ENCODE measurements around the gene R3HDM2.

Gene R3HDM2

GRCh38 chr12:57224973-57225679, 205.7 kb downstream of the R3HDM2 start:
- peak; percentile 59 for DNase-seq

- DNase-seq: no peak
These were observed 206.4 kb downstream of the R3HDM2 start for GRCh38 chr12:57224278-57224972.

GRCh38 chr12:57223191-57224165, 207.4 kb downstream of the R3HDM2 start:
- DNase-seq: no peak

GRCh38 chr12:57222286-57223190, 208.3 kb downstream of the R3HDM2 start:
- DNase-seq: no peak

GRCh38 chr12:57221169-57221917, 209.5 kb downstream of the R3HDM2 start:
- no peak for DNase-seq

GRCh38 chr12:57220770-57221168, 210.1 kb downstream of the R3HDM2 start:
- no peak for DNase-seq

- no peak for DNase-seq
These were observed 210.7 kb downstream of the R3HDM2 start for GRCh38 chr12:57219993-57220754.

- DNase-seq: no peak
These were observed 211.4 kb downstream of the R3HDM2 start for GRCh38 chr12:57219205-57219992.

GRCh38 chr12:57218030-57218853, 212.6 kb downstream of the R3HDM2 start:
- no peak for DNase-seq

GRCh38 chr12:57216921-57217879, 213.6 kb downstream of the R3HDM2 start:
- peak; percentile 23 for DNase-seq

GRCh38 chr12:57216014-57216911, 214.6 kb downstream of the R3HDM2 start, which contains the start of gene NXPH4:
TSS of gene NXPH4 (plus strand) at chr12:57216794. CDS start at chr12:57216970, 176 bp downstream.
- DNase-seq: peak; percentile 55

GRCh38 chr12:57215668-57216013, 215.2 kb downstream of the R3HDM2 start:
- no peak for DNase-seq

GRCh38 chr12:57215065-57215464, 215.8 kb downstream of the R3HDM2 start:
- no peak for DNase-seq

GRCh38 chr12:57214398-57214781, 216.5 kb downstream of the R3HDM2 start:
- peak; percentile 61 for DNase-seq

GRCh38 chr12:57213763-57214397, 217.0 kb downstream of the R3HDM2 start:
- no peak for DNase-seq
